ENCODE data around the gene ALK.

The ALK gene

GRCh38 chr2:29718076-29718686, 203.2 kb downstream of the ALK start:
- TF ChIP-seq CTCF (IDR thresholded peaks at IDR 0.05; ENCODE audit: low read length) (no peak), EZH2 (IDR thresholded peaks at IDR 0.05; ENCODE audit: borderline replicate concordance, low read length) (no peak)
- Histone ChIP-seq H3K27ac (ENCODE audit: low read depth, low read length, poor library complexity, severe bottlenecking) (no peak overlapping the region), H3F3A (ENCODE audit: insufficient read depth, low read length) (no peaks in the 10 kb centered on the region), H4K20me1 (ENCODE audit: insufficient read depth, low read length) (no peaks in the 10 kb centered on the region), H3K4me1 (ENCODE audit: insufficient read depth, low read length, severe bottlenecking) (no peaks in the 10 kb centered on the region), H3K36me3 (ENCODE audit: insufficient read depth, low read length) (no peaks in the 10 kb centered on the region), H3K27me3 (ENCODE audit: insufficient read depth, low read length) (no peaks in the 10 kb centered on the region), H2AFZ (ENCODE audit: low read length) (no peak overlapping the region), H3K4me2 (ENCODE audit: low read length) (no peak overlapping the region), H3K9me2 (ENCODE audit: low read depth, low read length) (no peaks in the 10 kb centered on the region), H3K9me3 (ENCODE audit: low read length) (no peaks in the 10 kb centered on the region), H3K9ac (ENCODE audit: low read length) (no peak overlapping the region), H3K4me3 (ENCODE audit: low read depth, low read length, poor library complexity, severe bottlenecking) (no peak overlapping the region), H3K79me2 (ENCODE audit: insufficient read depth, low read length) (no peaks in the 10 kb centered on the region)

GRCh38 chr2:29715655-29716054, 205.7 kb downstream of the ALK start:
- H3K9ac ChIP-seq (ENCODE audit: low read length) = no peak overlapping the region
- H3K79me2 ChIP-seq (ENCODE audit: insufficient read depth, low read length) = no peaks in the 10 kb centered on the region
- no peaks in the 10 kb centered on the region for H3F3A ChIP-seq (ENCODE audit: insufficient read depth, low read length)
- no peaks in the 10 kb centered on the region for H3K9me3 ChIP-seq (ENCODE audit: low read length)
- H3K4me2 ChIP-seq (ENCODE audit: low read length) = no peak overlapping the region
- no peak overlapping the region for H3K4me3 ChIP-seq (ENCODE audit: low read depth, low read length, poor library complexity, severe bottlenecking)
- H3K4me1 ChIP-seq (ENCODE audit: insufficient read depth, low read length, severe bottlenecking) = no peaks in the 10 kb centered on the region
- H3K9me2 ChIP-seq (ENCODE audit: low read depth, low read length) = no peaks in the 10 kb centered on the region
- H3K27me3 ChIP-seq (ENCODE audit: insufficient read depth, low read length) = no peaks in the 10 kb centered on the region
- TF ChIP-seq CTCF (IDR thresholded peaks at IDR 0.05; ENCODE audit: low read length) (no peak), EZH2 (IDR thresholded peaks at IDR 0.05; ENCODE audit: borderline replicate concordance, low read length) (no peak)
- H3K27ac ChIP-seq (ENCODE audit: low read depth, low read length, poor library complexity, severe bottlenecking) = no peak overlapping the region
- H4K20me1 ChIP-seq (ENCODE audit: insufficient read depth, low read length) = no peaks in the 10 kb centered on the region
- no peak overlapping the region for H2AFZ ChIP-seq (ENCODE audit: low read length)
- H3K36me3 ChIP-seq (ENCODE audit: insufficient read depth, low read length) = no peaks in the 10 kb centered on the region

GRCh38 chr2:29714333-29714732, 207.1 kb downstream of the ALK start:
- H3K36me3 ChIP-seq (ENCODE audit: insufficient read depth, low read length) = no peaks in the 10 kb centered on the region
- no peaks in the 10 kb centered on the region for H3K4me1 ChIP-seq (ENCODE audit: insufficient read depth, low read length, severe bottlenecking)
- no peaks in the 10 kb centered on the region for H4K20me1 ChIP-seq (ENCODE audit: insufficient read depth, low read length)
- no peaks in the 10 kb centered on the region for H3K27me3 ChIP-seq (ENCODE audit: insufficient read depth, low read length)
- no peak overlapping the region for H3K27ac ChIP-seq (ENCODE audit: low read depth, low read length, poor library complexity, severe bottlenecking)
- H3K9me3 ChIP-seq (ENCODE audit: low read length) = no peaks in the 10 kb centered on the region
- no peak overlapping the region for H3K9ac ChIP-seq (ENCODE audit: low read length)
- H3K4me3 ChIP-seq (ENCODE audit: low read depth, low read length, poor library complexity, severe bottlenecking) = no peak overlapping the region
- H3K4me2 ChIP-seq (ENCODE audit: low read length) = no peak overlapping the region
- no peaks in the 10 kb centered on the region for H3K79me2 ChIP-seq (ENCODE audit: insufficient read depth, low read length)
- no peaks in the 10 kb centered on the region for H3K9me2 ChIP-seq (ENCODE audit: low read depth, low read length)
- H2AFZ ChIP-seq (ENCODE audit: low read length) = no peak overlapping the region
- H3F3A ChIP-seq (ENCODE audit: insufficient read depth, low read length) = no peaks in the 10 kb centered on the region
- TF ChIP-seq EZH2 (IDR thresholded peaks at IDR 0.05; ENCODE audit: borderline replicate concordance, low read length) (no peak), CTCF (IDR thresholded peaks at IDR 0.05; ENCODE audit: low read length) (no peak)
